Transverse colon (tissue), 4 donors: ENCODE results near the gene CENPS. TPM values are rescaled to one million over a fixed set of nuclear protein-coding genes. Genes with fewer than 3 reads are reported as not detected.

Source experiments
- DNase-seq: peaks from one replicate; pipeline ENCODE4 v3.0.0-alpha.2; 2019
- H3K27ac ChIP-seq, 4 donors: fragments of 200-600 bp; sonication (generic); 2 replicates each; pipeline ENCODE4 v1.5.1; 2016 to 2018; ENCODE audit warnings: inconsistent platforms in 4 of 4
- H3K27me3 ChIP-seq: fragments of 200-600 bp; sonication (generic); 2 replicates; pipeline ENCODE4 v1.5.1; 2017; ENCODE audit warnings: inconsistent platforms
- H3K36me3 ChIP-seq, 4 donors: fragments of 200-600 bp; sonication (generic); 2 replicates each; pipeline ENCODE4 v1.5.1; 2017 to 2019; ENCODE audit warnings: inconsistent platforms in 4 of 4
- H3K4me1 ChIP-seq, 4 donors: fragments of 200-600 bp; sonication (generic); 2 replicates each; pipeline ENCODE4 v1.5.1; 2017 to 2020; ENCODE audit warnings: inconsistent platforms in 4 of 4
- H3K4me3 ChIP-seq, 4 donors: fragments of 200-600 bp; sonication (generic); 1 replicate in 1 of 4; 2 replicates in 3 of 4; pipeline versions ENCODE4 v1.5.1 to v1.6.1; 2017 to 2019; ENCODE audit warnings: inconsistent platforms in 4 of 4
- H3K9me3 ChIP-seq, 2 donors: fragments of 200-600 bp; sonication (generic); 2 replicates each; pipeline ENCODE4 v1.5.1; 2017 to 2019; ENCODE audit warnings: inconsistent platforms in 2 of 2
- CTCF ChIP-seq, 5 experiments: fragments of 200-600 bp in 3 of 5; fragments of 450-650 bp in 2 of 5; sonication (generic) in 3 of 5; IDR thresholded peaks; 1 replicate in 2 of 5; 2 replicates in 3 of 5; pipeline ENCODE4 v1.5.1; 2016 to 2017; ENCODE audit warnings: antibody characterized with exemption in 5 of 5, inconsistent platforms in 3 of 5, mild to moderate bottlenecking in 2 of 5, moderate library complexity in 1 of 5
- EP300 ChIP-seq: sonication (generic); formaldehyde crosslinking; IDR thresholded peaks from one replicate; pipeline ENCODE4 v1.6.1; 2017; ENCODE audit warnings: antibody characterized with exemption, low read depth
- POLR2A ChIP-seq: fragments of 450-650 bp; IDR thresholded peaks from one replicate; pipeline ENCODE4 v1.6.1; 2016; ENCODE audit warnings: antibody characterized with exemption, mild to moderate bottlenecking, moderate library complexity
- POLR2AphosphoS5 ChIP-seq, 3 donors: sonication (generic); formaldehyde crosslinking; IDR thresholded peaks; one replicate each; pipeline ENCODE4 v1.6.1; 2016; ENCODE audit warnings: antibody characterized with exemption in 3 of 3
- WGBS, 2 donors: methylation state at CpG; one replicate each; pipeline ENCODE4 v1.1.5; 2018; ENCODE audit warnings: low coverage in 1 of 2; 5-methylcytosine and 5-hydroxymethylcytosine counted together
- in situ Hi-C, 4 donors: fragments of 200-750 bp; cut with MboI; loops; one replicate each; pipeline versions ENCODE4 v1.15.0 to v1.15.1; 2017; ENCODE audit warnings: low sequenced_read_pairs in 3 of 4, low pct_ligation_motif_present in 1 of 4, low pct_unique_long_range_greater_than_20kb in 1 of 4
- intact Hi-C: fragments of 100-400 bp; cut with DNase I; formaldehyde crosslinking; loops from one replicate; pipeline ENCODE4 v1.15.1; 2023; ENCODE audit warnings: low total_unique reads
- total RNA-seq, 4 donors: library from RNA; depleted of rRNA; stranded (reverse); fragments of >200 nt; gene quantifications; one replicate each; pipeline ENCODE4 v1.1.0, GENCODE V29; 2016

Gene CENPS
- total RNA-seq, 4 donors from 2014 or later = 6.8 to 8.2 TPM; not detected in 2

- peaks cover 11 to 35% (median 27%) of the 10 kb centered on the region in 4 donors for H3K4me1 ChIP-seq
- TF ChIP-seq EP300 (no peak), POLR2A (peak; percentile 36), POLR2AphosphoS5 (IDR thresholded peaks at IDR 0.05) (peak in 1 of 3 donors; percentile 26)
- intact Hi-C loops (loop anchor here (10.0 kb wide), 1 partner anchor 1819 kb away; no protein-coding TSS in a partner anchor), in situ Hi-C loops (no loop called here)
- no peaks in the 10 kb centered on the region for H3K27me3 ChIP-seq
- 2% methylated on average over 13 of the region's 13 CpGs; no CpG with 5 or more reads in 1 of the 2 donors for WGBS, 2 donors
- peak overlapping the region; percentile 86 to 98 (median 88) for H3K4me3 ChIP-seq
- H3K27ac ChIP-seq = peak overlapping the region; percentile 86 to 92 (median 90)
- peak; percentile 18 for DNase-seq
- no peaks in the 10 kb centered on the region for H3K36me3 ChIP-seq
- no peaks in the 10 kb centered on the region for H3K9me3 ChIP-seq
These were observed 45.3 kb downstream of the CENPS start for GRCh38 chr1:10475510-10475909.

- no peaks in the 10 kb centered on the region for H3K9me3 ChIP-seq
- in situ Hi-C loops = no loop called here
- H3K27me3 ChIP-seq = no peaks in the 10 kb centered on the region
- peaks cover 0 to 28% (median 12%) of the 10 kb centered on the region in 4 donors for H3K4me1 ChIP-seq
- H3K27ac ChIP-seq = no peak overlapping the region
- H3K36me3 ChIP-seq = no peaks in the 10 kb centered on the region
- DNase-seq = no peak
- 81 to 88% methylated on average over 5 to 8 of the region's 8 CpGs for WGBS, 2 donors
- TF ChIP-seq CTCF (IDR thresholded peaks at IDR 0.05) (no peak), POLR2AphosphoS5 (IDR thresholded peaks at IDR 0.05) (no peak), EP300 (no peak), POLR2A (no peak)
- intact Hi-C loops = loop anchor here (10.0 kb wide), 1 partner anchor 1816 kb away; no protein-coding TSS in a partner anchor
- no peak overlapping the region for H3K4me3 ChIP-seq
These were observed 49.1 kb downstream of the CENPS start for GRCh38 chr1:10479296-10479695.

GRCh38 chr1:10480614-10481013 is 50.4 kb downstream of the CENPS start:
- in situ Hi-C loops (no loop called here), intact Hi-C loops (no loop called here)
- Histone ChIP-seq H3K4me3 (no peak overlapping the region), H3K36me3 (no peaks in the 10 kb centered on the region), H3K4me1 (peaks cover 0 to 21% (median 7%) of the 10 kb centered on the region in 4 donors), H3K27me3 (no peaks in the 10 kb centered on the region), H3K9me3 (no peaks in the 10 kb centered on the region), H3K27ac (no peak overlapping the region)
- TF ChIP-seq CTCF (IDR thresholded peaks at IDR 0.05) (no peak), POLR2A (no peak), POLR2AphosphoS5 (IDR thresholded peaks at IDR 0.05) (no peak), EP300 (no peak)
- WGBS, 2 donors = 77 to 96% methylated on average over 2 of the region's 2 CpGs
- DNase-seq = no peak

GRCh38 chr1:10484521-10484920 is 54.3 kb downstream of the CENPS start:
- H3K27me3 ChIP-seq = no peaks in the 10 kb centered on the region
- 97 to 100% methylated on average over 1 to 6 of the region's 6 CpGs for WGBS, 2 donors
- intact Hi-C loops (no loop called here), in situ Hi-C loops (no loop called here)
- TF ChIP-seq POLR2AphosphoS5 (IDR thresholded peaks at IDR 0.05) (no peak), POLR2A (no peak), EP300 (no peak), CTCF (IDR thresholded peaks at IDR 0.05) (no peak)
- no peaks in the 10 kb centered on the region for H3K9me3 ChIP-seq
- H3K36me3 ChIP-seq = no peaks in the 10 kb centered on the region
- H3K27ac ChIP-seq = no peak overlapping the region
- no peak for DNase-seq
- peaks cover 0 to 16% (median 3%) of the 10 kb centered on the region in 4 donors for H3K4me1 ChIP-seq
- H3K4me3 ChIP-seq = no peak overlapping the region
